Measurements from ENCODE around the gene TMIGD3. TPM values are rescaled to one million over a fixed set of nuclear protein-coding genes. Genes with fewer than 3 reads are reported as not detected.
"Not testable (repeated sequence)": the region's sequence is repeated elsewhere in the genome, so short reads cannot be mapped to it uniquely, and the experiment has no call there.

Gene TMIGD3
- total RNA-seq, result 0.85 TPM
- long read RNA-seq, result 0 reads

DNA sequence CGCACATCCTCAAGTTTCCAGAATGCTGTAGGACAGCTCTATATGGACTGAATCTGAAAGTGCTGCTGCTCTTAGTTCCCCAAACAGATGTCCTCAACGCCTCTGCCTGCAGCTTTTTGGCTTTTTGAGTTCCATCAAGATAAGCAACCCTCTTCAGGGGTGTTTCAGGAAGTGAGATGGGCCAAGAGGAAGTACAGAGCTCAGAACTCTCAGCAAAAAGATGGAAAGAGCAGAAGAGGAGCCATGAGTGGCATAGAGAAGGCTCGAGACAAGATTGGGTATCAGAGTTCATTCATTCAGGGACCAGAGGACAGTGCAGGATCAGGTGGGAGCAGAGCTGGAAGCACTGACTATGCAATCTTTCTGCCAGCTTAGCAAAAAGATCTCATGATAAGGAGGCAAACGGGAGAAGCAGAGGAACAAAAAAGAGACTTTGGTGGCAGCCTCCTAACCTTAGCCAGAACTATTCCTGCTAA, at the start of gene TMIGD3, which contains the start of gene ADORA3:
Gene TMIGD3, minus strand, starts transcription at position 49 of the 476 bp plus-strand sequence. CDS start 279 bp downstream, outside the sequence.
Gene ADORA3, minus strand, starts transcription at position 49 of the 476 bp plus-strand sequence. CDS start 279 bp downstream, outside the sequence.
- Histone ChIP-seq H3K36me3 (no peaks in the 10 kb centered on the region), H3K9me3 (replicated peaks) (no peaks in the 10 kb centered on the region), H3K27me3 (ENCODE audit: low read depth) (no peaks in the 10 kb centered on the region), H3K27ac (replicated peaks) (peak within 1 kb of the TSS; percentile 49), H3K4me3 (peak within 1 kb of the TSS; percentile 33), H3K4me1 (peaks cover 22% of the 10 kb centered on the region)
- TF ChIP-seq, protein P1, sequence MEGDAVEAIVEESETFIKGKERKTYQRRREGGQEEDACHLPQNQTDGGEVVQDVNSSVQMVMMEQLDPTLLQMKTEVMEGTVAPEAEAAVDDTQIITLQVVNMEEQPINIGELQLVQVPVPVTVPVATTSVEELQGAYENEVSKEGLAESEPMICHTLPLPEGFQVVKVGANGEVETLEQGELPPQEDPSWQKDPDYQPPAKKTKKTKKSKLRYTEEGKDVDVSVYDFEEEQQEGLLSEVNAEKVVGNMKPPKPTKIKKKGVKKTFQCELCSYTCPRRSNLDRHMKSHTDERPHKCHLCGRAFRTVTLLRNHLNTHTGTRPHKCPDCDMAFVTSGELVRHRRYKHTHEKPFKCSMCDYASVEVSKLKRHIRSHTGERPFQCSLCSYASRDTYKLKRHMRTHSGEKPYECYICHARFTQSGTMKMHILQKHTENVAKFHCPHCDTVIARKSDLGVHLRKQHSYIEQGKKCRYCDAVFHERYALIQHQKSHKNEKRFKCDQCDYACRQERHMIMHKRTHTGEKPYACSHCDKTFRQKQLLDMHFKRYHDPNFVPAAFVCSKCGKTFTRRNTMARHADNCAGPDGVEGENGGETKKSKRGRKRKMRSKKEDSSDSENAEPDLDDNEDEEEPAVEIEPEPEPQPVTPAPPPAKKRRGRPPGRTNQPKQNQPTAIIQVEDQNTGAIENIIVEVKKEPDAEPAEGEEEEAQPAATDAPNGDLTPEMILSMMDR (IDR thresholded peaks at IDR 0.05; ENCODE audit: borderline replicate concordance), result no peak
- DNase-seq, result no peak
- intact Hi-C loops (cut with micrococcal nuclease), result no loop called here

DNA sequence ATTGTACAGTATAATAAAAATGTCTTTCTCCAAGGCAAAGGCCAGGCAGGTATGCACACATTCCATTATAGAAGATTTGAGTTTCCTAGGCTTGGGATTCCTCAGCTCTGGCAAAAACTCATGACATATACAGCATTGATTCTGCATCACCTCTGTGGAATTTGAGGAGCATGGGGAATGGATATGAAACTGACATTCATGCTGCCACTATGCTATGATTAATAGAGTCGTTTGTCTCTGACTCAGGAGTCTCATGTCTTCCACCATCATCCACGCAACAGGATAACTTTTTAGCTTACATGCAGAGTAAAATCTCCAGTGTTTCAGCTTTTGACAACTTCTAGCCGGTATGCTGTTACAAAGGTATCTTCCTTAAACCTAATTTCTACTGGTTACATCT, 49.8 kb upstream of the TMIGD3 start:
- no peak for DNase-seq
- Histone ChIP-seq H3K27ac (replicated peaks) (no peak overlapping the region), H3K36me3 (no peaks in the 10 kb centered on the region), H3K27me3 (ENCODE audit: low read depth) (no peaks in the 10 kb centered on the region), H3K9me3 (replicated peaks) (no peaks in the 10 kb centered on the region), H3K4me1 (no peaks in the 10 kb centered on the region), H3K4me3 (no peak overlapping the region)
- TF ChIP-seq, protein P1 (IDR thresholded peaks at IDR 0.05; ENCODE audit: borderline replicate concordance), result no peak
- intact Hi-C loops (cut with micrococcal nuclease), result no loop called here

DNA sequence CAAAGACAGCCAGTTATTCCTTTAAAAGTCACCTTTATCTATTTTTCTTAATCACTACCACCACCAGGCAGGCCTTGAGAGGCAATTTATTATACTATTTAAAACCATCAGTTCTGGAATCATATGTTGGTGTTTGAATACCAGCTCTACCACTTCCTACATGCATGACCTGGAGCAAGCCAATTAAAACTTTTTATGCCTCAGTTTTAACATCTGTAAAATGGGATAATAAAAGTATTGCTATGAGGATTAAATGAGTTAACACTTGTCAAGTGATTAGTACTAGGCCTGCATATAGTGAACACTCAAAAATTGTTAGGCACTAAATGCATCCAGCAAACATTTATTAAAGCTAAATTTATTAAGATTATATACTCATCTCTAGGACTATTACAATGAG, 49.2 kb upstream of the TMIGD3 start:
- H3K27me3 ChIP-seq (ENCODE audit: low read depth), result no peaks in the 10 kb centered on the region
- TF ChIP-seq, protein P1 (IDR thresholded peaks at IDR 0.05; ENCODE audit: borderline replicate concordance), result no peak
- H3K9me3 ChIP-seq (replicated peaks), result no peaks in the 10 kb centered on the region
- no peak for DNase-seq
- intact Hi-C loops (cut with micrococcal nuclease), result no loop called here
- H3K4me3 ChIP-seq, result no peak overlapping the region
- no peak overlapping the region for H3K27ac ChIP-seq (replicated peaks)
- no peaks in the 10 kb centered on the region for H3K36me3 ChIP-seq
- no peaks in the 10 kb centered on the region for H3K4me1 ChIP-seq

DNA sequence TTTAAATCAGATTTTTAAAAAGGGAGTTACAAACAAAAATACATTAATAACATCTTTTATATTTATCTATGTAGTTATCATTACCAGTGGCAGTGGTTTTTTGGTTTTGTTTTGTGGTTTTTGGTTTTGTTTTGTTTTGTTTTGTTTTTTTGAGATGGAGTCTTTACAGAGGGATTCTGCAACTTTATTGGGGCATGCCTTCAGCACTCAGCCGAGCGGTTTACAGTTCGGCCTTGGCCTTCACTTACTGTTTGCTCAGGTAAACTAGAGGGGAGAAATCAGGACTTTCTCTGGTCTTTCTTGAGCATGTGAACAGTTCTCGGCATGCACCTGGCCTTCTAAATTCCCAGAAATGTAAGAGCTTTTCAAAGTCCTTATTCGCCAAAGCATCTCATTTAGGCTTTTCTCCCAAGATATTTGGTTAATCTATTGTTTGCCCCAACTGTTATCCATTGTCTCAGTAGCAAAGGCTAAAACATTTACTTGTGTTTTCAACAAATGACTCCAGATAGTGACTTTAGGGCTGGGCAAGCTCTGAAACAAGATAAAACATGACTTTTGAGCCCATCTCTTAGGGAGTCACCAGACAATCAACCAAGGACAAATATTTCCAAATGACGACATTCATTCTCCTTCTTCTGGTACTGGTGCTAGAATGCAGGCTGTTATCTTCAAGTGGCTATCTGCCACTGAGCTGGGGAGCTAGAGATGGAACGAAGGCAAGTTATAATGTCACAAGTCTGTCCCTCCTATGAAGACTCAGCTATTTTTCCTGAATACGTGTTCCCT, 48.4 kb upstream of the TMIGD3 start:
- H3K27me3 ChIP-seq (ENCODE audit: low read depth), result no peaks in the 10 kb centered on the region
- no peak for DNase-seq
- no peak overlapping the region for H3K4me3 ChIP-seq
- TF ChIP-seq, protein P1 (IDR thresholded peaks at IDR 0.05; ENCODE audit: borderline replicate concordance), result no peak
- H3K9me3 ChIP-seq (replicated peaks), result no peaks in the 10 kb centered on the region
- no peak overlapping the region for H3K27ac ChIP-seq (replicated peaks)
- H3K4me1 ChIP-seq, result no peaks in the 10 kb centered on the region
- no peaks in the 10 kb centered on the region for H3K36me3 ChIP-seq
- intact Hi-C loops (cut with micrococcal nuclease), result no loop called here

DNA sequence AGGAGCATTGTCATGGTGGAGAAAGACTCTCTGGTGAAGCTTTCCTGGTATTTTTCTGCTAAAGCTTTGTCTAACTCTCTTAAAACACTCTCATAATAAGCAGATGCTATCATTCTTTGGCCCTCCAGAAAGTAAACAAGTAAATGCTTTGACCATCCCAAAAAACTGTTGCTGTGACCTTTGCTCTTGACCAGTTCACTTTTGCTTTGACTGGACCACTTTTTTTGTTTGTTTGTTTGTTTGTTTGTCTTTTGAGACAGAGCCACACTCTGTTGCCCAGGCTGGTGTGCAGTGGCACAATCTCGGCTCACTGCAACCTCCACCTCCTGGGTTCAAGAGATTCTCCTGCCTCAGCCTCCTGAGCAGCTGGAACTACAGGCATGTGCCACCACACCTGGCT, 44.4 kb upstream of the TMIGD3 start:
- H3K27me3 ChIP-seq (ENCODE audit: low read depth); H3K9me3 ChIP-seq (replicated peaks); intact Hi-C loops (cut with micrococcal nuclease); H3K4me1 ChIP-seq; DNase-seq; H3K4me3 ChIP-seq; H3K36me3 ChIP-seq; H3K27ac ChIP-seq (replicated peaks): not testable (repeated sequence)

DNA sequence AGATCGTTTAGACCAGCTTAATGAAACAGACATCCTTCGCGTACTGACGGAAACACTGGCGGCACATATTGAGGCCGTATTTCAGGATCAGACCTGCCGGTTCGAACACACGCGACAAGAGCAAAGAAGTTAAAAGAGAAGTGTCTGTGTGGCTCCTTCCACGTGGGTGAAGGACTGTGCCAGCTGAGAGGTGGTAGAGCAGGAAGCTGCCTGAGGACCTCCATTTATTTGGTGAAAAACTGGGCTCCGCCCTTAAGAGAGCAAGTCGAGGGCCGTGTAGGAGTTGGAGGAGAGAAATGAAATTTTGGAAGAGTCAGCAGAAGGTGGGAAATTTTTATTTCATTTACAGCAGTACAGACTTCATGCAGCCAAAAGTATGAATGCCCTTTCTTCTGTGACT, 38.8 kb upstream of the TMIGD3 start:
- H3K27me3 ChIP-seq (ENCODE audit: low read depth), result no peaks in the 10 kb centered on the region
- no peak for DNase-seq
- TF ChIP-seq, protein P1 (IDR thresholded peaks at IDR 0.05; ENCODE audit: borderline replicate concordance), result no peak
- H3K36me3 ChIP-seq, result no peaks in the 10 kb centered on the region
- no peak overlapping the region for H3K4me3 ChIP-seq
- peaks cover 4% of the 10 kb centered on the region for H3K4me1 ChIP-seq
- no peaks in the 10 kb centered on the region for H3K9me3 ChIP-seq (replicated peaks)
- intact Hi-C loops (cut with micrococcal nuclease), result no loop called here
- H3K27ac ChIP-seq (replicated peaks), result no peak overlapping the region

All from left ventricle myocardium inferior (tissue), 1 donor.